ENCODE measurements around the gene WDR88.

DNA sequence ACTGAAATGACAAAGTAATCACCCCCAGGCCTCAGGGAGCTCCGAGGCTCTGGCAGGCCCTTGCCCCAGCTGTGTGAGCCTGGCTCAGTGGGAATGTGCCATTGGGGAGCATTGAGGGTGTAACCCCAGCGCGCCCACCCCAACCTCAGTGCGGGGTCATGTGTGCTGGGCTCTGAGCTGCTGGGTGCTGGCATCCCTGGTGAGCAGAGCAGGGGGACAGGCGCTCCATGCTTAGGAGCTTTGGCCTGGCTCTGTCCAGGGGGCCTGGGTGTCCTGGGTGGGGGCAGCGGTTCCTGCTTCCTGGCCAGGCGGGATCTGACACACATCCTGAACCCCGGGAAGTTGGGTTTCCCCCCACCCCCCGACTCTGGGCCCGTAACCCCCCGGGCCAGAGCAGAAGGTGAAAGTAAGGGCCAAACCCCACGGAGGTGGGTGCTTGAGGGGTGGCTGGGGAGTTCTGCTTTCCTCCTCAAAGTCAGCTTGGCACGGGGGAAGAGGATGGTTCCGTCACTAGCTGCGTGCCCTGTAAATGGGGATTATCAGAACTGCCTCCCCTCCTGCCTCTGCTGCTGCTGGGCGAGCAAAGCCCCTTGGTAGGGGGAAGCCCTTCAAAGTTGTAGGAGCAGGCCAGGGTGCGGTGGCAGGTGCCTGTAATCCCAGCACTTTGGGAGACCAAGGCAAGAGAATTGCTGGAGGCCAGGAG is 63.9 kb downstream of the WDR88 start:
- TF ChIP-seq, protein P1, sequence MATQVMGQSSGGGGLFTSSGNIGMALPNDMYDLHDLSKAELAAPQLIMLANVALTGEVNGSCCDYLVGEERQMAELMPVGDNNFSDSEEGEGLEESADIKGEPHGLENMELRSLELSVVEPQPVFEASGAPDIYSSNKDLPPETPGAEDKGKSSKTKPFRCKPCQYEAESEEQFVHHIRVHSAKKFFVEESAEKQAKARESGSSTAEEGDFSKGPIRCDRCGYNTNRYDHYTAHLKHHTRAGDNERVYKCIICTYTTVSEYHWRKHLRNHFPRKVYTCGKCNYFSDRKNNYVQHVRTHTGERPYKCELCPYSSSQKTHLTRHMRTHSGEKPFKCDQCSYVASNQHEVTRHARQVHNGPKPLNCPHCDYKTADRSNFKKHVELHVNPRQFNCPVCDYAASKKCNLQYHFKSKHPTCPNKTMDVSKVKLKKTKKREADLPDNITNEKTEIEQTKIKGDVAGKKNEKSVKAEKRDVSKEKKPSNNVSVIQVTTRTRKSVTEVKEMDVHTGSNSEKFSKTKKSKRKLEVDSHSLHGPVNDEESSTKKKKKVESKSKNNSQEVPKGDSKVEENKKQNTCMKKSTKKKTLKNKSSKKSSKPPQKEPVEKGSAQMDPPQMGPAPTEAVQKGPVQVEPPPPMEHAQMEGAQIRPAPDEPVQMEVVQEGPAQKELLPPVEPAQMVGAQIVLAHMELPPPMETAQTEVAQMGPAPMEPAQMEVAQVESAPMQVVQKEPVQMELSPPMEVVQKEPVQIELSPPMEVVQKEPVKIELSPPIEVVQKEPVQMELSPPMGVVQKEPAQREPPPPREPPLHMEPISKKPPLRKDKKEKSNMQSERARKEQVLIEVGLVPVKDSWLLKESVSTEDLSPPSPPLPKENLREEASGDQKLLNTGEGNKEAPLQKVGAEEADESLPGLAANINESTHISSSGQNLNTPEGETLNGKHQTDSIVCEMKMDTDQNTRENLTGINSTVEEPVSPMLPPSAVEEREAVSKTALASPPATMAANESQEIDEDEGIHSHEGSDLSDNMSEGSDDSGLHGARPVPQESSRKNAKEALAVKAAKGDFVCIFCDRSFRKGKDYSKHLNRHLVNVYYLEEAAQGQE (IDR thresholded peaks at IDR 0.05; ENCODE audit: insufficient read depth in 1 of 2, low read depth in 2 of 2, low read length in 2 of 2), result no peak
- TF ChIP-seq POLR2AphosphoS5 (IDR thresholded peaks at IDR 0.05; ENCODE audit: low read depth, low read length) (no peak), TAF1 (IDR thresholded peaks at IDR 0.05; ENCODE audit: borderline replicate concordance, insufficient read depth, low read length) (no peak), FOXP2 (optimal IDR thresholded peaks at IDR 0.05; ENCODE audit: borderline replicate concordance, extremely low read depth, extremely low read length, insufficient read depth) (no peak), SIN3A (IDR thresholded peaks at IDR 0.05; ENCODE audit: borderline replicate concordance, insufficient read depth, low read length) (no peak)
